Measurements from ENCODE around the gene IRF9.

IRF9 gene

GRCh38 chr14:24177891-24178290 is 16.8 kb downstream of the IRF9 start:
- DNase-seq (ENCODE audit: low spot score) = no peak

DNA sequence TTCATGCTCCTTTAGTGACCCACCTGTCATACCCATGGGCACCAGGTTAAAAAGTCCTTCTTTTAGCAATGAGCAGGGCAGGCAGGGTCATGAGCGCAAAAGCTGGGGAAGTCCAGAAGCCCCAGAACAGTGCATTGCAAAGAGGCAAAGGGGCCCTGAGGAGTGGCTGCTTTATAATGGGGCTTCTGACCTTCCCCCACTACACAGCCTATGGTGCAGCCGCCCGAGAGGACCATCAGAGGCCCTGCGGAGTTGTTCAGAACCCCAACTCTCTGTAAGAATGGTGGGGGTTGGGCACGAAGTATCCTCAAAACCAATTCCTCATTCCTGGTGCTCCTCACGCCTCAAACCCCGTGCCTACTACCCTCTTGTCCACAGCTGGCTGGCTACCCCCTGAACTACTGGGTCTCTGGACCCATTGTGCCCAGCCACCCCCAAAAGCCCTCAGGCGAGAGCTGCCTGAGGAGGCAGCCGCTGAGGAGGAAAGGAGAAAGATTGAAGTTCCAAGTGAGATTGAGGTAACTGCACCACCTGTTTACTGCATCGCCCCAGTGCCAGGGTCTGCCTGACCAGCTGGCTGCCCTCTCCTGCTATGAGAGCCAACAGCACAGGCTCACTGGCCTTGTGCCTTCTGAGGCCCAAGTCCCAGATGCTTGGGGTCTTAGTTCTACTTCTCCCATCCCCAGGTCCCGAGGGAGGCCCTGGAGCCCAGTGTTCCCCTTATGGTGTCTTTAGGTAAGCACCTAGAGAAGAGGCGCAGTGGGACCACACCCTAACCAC is 17.5 kb downstream of the IRF9 start:
- no peak for DNase-seq (ENCODE audit: low spot score)

DNA sequence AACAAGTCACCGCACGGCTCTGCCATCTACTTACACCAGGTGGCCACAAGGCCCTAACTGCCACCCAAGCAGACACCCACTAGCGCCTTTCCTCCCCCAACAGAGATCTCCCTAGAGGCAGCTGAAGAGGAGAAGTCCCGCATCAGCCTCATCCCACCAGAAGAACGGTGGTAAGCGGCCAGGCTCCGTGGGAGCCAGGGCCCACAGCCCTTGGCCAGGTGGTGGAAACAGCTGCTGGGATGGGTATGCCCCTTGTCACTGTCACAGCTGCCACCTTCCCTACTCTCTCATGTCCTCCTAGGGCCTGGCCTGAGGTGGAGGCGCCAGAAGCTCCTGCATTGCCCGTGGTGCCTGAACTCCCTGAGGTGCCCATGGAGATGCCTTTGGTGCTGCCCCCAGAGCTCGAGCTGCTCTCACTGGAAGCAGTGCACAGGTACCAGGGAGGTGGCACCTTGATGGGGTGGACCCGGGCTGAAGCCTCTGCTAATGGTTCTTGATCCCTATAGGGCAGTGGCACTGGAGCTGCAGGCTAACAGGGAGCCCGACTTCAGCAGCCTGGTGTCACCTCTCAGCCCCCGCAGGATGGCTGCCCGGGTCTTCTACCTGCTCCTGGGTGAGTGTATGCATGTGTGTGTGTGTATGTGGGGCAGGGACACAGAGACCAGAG is 18.4 kb downstream of the IRF9 start:
- DNase-seq (ENCODE audit: low spot score) = no peak

GRCh38 chr14:24179961-24180796 is 19.1 kb downstream of the IRF9 start:
- DNase-seq (ENCODE audit: low spot score) = no peak

DNA sequence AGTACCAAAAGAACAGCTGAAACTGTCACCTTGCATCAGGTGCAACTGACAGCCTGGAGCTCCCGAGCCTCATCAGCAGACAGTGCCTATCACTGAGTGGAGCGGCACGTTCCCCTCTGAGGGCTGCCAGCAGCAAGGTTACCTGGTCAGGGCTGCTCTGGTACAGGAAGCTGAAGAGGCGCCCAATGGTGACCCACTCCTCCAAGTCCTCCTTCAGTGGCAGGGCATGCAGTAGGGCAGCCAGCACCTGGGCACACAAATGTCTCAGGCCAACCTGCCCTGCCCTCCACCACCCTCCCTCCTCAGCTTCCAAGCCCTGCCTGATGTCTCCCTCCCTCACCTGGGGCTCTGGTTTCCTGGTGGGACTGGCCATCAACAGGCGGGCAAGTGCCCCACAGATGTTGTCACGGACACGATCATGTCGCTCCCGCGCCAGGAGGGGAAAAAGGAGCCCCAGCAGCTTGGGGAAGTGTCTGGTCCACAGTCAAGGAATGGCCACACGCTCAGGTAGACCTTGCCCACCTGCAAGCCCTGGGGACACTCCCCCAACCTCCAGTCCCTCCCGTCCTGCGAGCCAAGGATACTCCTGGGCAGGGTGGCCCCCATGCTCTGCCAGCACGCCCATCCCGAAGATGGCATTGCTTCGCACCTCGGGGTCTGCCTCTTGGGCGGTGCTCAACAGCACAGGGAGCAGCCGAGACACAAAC is 20.5 kb downstream of the IRF9 start:
- no peak for DNase-seq (ENCODE audit: low spot score)

- DNase-seq (ENCODE audit: low spot score) = no peak
These were observed 21.2 kb downstream of the IRF9 start for GRCh38 chr14:24182110-24182882.

DNA sequence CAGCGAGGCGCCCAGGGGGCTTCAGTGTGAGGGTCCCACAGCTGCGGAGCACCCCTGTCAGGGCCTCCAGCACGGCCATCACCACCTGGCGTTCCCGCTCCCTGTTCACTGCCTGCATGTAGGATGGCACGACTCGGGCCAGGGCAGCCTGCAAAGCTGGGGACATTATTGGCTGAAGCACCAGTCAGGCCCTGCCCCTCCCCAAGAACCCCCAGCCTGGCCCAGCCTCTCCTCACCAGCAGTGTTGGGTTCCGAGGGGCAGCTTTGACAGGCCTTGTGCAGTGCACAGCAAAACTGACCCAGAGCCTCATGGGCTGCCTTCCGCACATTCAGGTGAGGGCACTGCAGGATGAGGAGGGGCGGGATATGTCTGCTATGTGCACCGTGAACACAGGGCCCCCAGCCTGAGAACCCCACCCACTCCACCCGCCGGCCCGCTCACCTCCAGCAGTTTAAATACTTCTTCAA is 22.0 kb downstream of the IRF9 start:
- DNase-seq (ENCODE audit: low spot score) = no peak

DNA sequence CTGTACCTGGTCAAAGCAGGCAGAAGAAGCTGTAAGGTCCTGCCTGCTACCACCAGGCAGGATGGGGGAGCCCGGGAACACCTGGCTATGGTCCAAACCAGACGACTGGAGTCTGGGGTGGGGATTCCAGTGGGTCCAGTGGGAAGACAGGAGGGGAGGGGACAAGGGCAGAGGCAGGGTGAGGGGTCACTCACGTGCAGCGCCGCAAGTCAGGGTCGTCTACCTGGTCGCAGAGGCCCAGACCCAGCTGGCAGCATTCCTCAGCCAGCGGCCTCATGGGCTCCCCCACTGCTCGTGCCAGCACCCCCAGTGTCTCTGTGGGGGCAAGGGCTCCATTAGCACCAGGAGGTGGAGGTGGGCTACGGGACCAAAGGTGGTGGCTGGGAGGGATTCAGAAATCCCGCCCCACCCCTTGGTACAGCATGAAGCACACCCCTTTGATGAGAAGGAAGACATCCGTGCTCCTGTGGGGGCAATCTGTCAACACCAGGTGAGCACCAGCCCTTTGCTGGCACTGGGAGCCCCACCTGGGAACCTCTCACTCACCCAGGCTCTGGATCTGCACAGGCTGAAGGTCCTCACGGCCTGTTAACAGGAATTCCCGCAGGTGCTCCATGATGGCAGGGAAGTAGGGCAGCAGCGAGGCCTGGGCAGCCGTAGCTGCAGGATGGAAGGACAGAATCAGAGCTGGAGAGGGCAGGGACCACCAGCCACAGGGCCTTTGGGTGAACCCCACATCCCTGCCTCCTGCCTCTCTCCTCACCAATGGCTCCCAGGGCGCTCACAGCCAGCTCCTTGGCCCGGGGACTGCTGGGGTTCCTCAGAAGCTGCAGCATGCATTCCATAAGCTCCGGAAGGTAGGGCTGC is 23.3 kb downstream of the IRF9 start:
- DNase-seq (ENCODE audit: low spot score) = no peak

DNA sequence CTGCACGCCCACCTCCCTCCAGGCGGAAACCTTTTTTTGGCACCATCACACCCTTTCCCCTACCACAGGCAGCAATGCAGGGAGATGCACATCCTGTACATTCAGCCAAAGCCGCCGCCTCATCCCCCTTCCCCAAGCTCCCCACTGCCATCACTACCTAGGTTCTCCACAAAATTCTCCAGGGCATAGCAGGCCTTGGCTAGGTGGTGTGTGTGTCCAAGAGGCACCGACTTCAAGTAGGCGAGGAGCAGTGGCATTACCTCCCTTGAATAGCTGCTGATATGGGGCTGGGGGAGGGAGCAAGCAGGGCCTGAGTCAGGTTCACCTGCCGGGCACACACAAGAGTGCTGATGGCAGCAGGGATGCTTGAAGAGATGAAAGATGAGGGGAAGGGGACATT is 24.0 kb downstream of the IRF9 start:
- no peak for DNase-seq (ENCODE audit: low spot score)

GRCh38 chr14:24185741-24186140 is 24.7 kb downstream of the IRF9 start:
- no peak for DNase-seq (ENCODE audit: low spot score)

GRCh38 chr14:24186831-24187538 is 25.9 kb downstream of the IRF9 start:
- no peak for DNase-seq (ENCODE audit: low spot score)

DNA sequence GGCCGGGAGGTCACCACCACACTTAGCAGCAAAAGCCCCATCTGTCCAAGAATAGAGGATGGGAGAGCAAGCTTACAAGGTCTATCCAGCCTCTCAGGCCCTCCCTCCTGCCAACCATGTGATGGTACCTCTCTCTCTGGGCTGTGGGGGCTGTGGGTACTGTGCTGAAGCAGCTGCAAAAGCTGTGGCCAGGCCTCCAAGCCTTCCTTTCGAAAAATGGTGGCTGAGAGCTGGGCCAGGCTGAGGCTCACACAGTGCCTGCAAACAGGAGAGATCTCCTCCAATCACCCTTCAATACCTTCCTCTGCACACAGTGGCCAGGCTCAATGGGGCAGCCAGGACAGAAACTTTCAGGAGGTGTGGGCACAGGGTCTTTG is 26.5 kb downstream of the IRF9 start:
- no peak for DNase-seq (ENCODE audit: low spot score)

- peak; percentile 97 for DNase-seq (ENCODE audit: low spot score)
These were observed 27.4 kb downstream of the IRF9 start, which contains the start of gene IPO4 for GRCh38 chr14:24188251-24189058. Gene IPO4 (minus strand): TSS chr14:24188816. CDS start chr14:24188787, 29 bp downstream.

DNA sequence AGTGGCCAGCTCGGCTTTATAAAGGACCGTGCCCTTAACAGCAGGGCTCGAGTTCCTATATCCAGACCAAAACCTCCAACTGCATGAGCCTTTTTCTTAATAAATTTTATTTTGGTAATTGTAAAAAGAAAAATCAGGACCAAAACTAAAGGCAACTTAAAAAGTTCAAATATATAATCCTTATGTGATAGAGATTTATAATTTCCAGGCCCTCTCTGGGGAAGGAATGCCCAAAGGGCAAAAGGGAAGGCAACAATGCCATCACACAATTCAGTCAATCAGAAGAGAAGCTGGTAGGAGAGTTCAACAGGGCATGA is 28.0 kb downstream of the IRF9 start:
- DNase-seq (ENCODE audit: low spot score) = no peak

GRCh38 chr14:24189460-24189859 is 28.4 kb downstream of the IRF9 start:
- DNase-seq (ENCODE audit: low spot score) = no peak

GRCh38 chr14:24190416-24190815 is 29.4 kb downstream of the IRF9 start:
- no peak for DNase-seq (ENCODE audit: low spot score)

DNA sequence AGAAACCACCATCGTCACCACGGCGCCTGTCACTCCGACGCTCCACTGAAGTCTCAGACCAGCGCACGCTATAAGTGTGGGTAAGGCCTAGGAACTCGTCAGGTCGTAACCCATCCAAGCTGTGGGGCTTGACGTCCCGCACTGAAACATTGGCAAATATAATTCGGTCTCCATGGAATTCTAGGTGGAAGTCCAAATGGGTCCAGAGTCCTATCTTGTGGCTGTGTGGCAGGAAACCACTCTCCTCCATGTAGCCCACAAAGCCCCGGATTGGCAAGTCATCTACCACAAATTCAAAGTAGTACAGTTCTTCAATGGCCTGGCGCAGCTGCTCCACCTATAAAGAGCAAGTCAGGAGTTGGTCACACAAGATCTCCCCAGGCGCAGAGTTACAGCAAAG is 31.9 kb downstream of the IRF9 start:
- DNase-seq (ENCODE audit: low spot score) = no peak

GRCh38 chr14:24194186-24194872 is 33.3 kb downstream of the IRF9 start:
- no peak for DNase-seq (ENCODE audit: low spot score)

All from CD4-positive, alpha-beta T cell treated with Interleukin-6 at 100 ng/mL for 8 hours (primary cell).